HepG2 (cell line): Measurements from ENCODE around the gene ATAD2B. TPM values are rescaled to one million over a fixed set of nuclear protein-coding genes. Genes with fewer than 3 reads are reported as not detected.

Experiments used
- CBFB ChIP-seq: sonication (generic); formaldehyde crosslinking; IDR thresholded peaks from 2 replicates; pipeline ENCODE4 v1.4.0; 2020; ENCODE audit warnings: missing genetic modification reagents
- ISL2 ChIP-seq: sonication (generic); formaldehyde crosslinking; IDR thresholded peaks from 2 replicates; pipeline ENCODE4 v1.5.0; 2020; ENCODE audit warnings: missing genetic modification reagents
- JDP2 ChIP-seq: sonication (generic); formaldehyde crosslinking; IDR thresholded peaks from 2 replicates; pipeline ENCODE4 v1.8.1; 2022; ENCODE audit warnings: missing genetic modification reagents, borderline replicate concordance
- KAT2B ChIP-seq: fragments of 150-350 bp; IDR thresholded peaks from 2 replicates; pipeline ENCODE4 v1.6.1; 2014; ENCODE audit warnings: low read depth, low read length, borderline replicate concordance
- NR2F2 ChIP-seq: IDR thresholded peaks from 2 replicates; pipeline ENCODE4 v1.6.1; 2012; ENCODE audit warnings: low read depth, inconsistent platforms, borderline replicate concordance
- SP4 ChIP-seq: sonication (generic); formaldehyde crosslinking; IDR thresholded peaks from 2 replicates; pipeline ENCODE4 v1.8.1; 2023; ENCODE audit warnings: mild to moderate bottlenecking, missing genetic modification reagents
- TP53 ChIP-seq: sonication (generic); formaldehyde crosslinking; conservative IDR thresholded peaks from 2 replicates; pipeline ENCODE4 v1.4.0; 2020; ENCODE audit warnings: missing genetic modification reagents
- ZNF30 ChIP-seq: sonication (generic); formaldehyde crosslinking; IDR thresholded peaks from 2 replicates; pipeline ENCODE4 v1.5.0; 2020; ENCODE audit warnings: mild to moderate bottlenecking, missing genetic modification reagents
- ZNF335 ChIP-seq: sonication (generic); formaldehyde crosslinking; IDR thresholded peaks from 2 replicates; pipeline ENCODE4 v1.4.0; 2020; ENCODE audit warnings: missing genetic modification reagents
- ZNF432 ChIP-seq: sonication (generic); formaldehyde crosslinking; IDR thresholded peaks from 2 replicates; pipeline ENCODE4 v1.5.0; 2020; ENCODE audit warnings: missing genetic modification reagents, mild to moderate bottlenecking, borderline replicate concordance
- ZNF616 ChIP-seq: sonication (generic); formaldehyde crosslinking; IDR thresholded peaks from 2 replicates; pipeline ENCODE4 v1.5.0; 2020; ENCODE audit warnings: low read depth, mild to moderate bottlenecking, missing genetic modification reagents
- ZNF713 ChIP-seq: sonication (generic); formaldehyde crosslinking; IDR thresholded peaks from 2 replicates; pipeline ENCODE4 v1.4.0; 2020; ENCODE audit warnings: mild to moderate bottlenecking, missing genetic modification reagents
- ZNF772 ChIP-seq: sonication (generic); formaldehyde crosslinking; IDR thresholded peaks from 2 replicates; pipeline ENCODE4 v1.5.0; 2020; ENCODE audit warnings: mild to moderate bottlenecking, missing genetic modification reagents
- ZNF776 ChIP-seq: sonication (generic); formaldehyde crosslinking; IDR thresholded peaks from 2 replicates; pipeline ENCODE4 v1.4.0; 2020; ENCODE audit warnings: mild to moderate bottlenecking, missing genetic modification reagents
- ZNF780A ChIP-seq: sonication (generic); formaldehyde crosslinking; IDR thresholded peaks from 2 replicates; pipeline ENCODE4 v1.8.0; 2022; ENCODE audit warnings: mild to moderate bottlenecking, missing genetic modification reagents, moderate library complexity
- ZSCAN12 ChIP-seq: sonication (generic); formaldehyde crosslinking; IDR thresholded peaks from 2 replicates; pipeline ENCODE4 v1.9.0; 2021; ENCODE audit warnings: mild to moderate bottlenecking, missing genetic modification reagents
- ZSCAN31 ChIP-seq: sonication (generic); formaldehyde crosslinking; IDR thresholded peaks from 2 replicates; pipeline ENCODE4 v1.5.0; 2020; ENCODE audit warnings: low read depth, mild to moderate bottlenecking, missing genetic modification reagents
- polyA plus RNA-seq, 8 experiments: library from polyadenylated mRNA; depleted of rRNA in 3 of 8; stranded (reverse) in 7 of 8; unstranded in 1 of 8; fragments of >200 nt; fragmentation: Illumina TruSeq in 4 of 8; extraction: Trizol in 4 of 8; gene quantifications; 2 replicates each; pipeline versions ENCODE4 v1.2.1 to v1.2.3, GENCODE V29; 2011 to 2016; ENCODE audit warnings: low read depth in 4 of 8, missing spikeins in 1 of 8, mixed read lengths in 1 of 8; ENCODE audit not compliant: insufficient read depth in 1 of 8
- total RNA-seq, 5 experiments: library from RNA; depleted of rRNA; stranded (reverse); fragments of >200 nt; fragmentation: Illumina TruSeq; extraction: Trizol; gene quantifications; 2 replicates each; pipeline ENCODE4 v1.2.3, GENCODE V29; 2016; ENCODE audit warnings: low read depth in 1 of 5
- TF ChIP-seq, protein P1 (sequence below): sonication (generic); formaldehyde crosslinking; IDR thresholded peaks from 2 replicates; pipeline ENCODE4 v1.5.0; 2020; ENCODE audit warnings: missing genetic modification reagents
- TF ChIP-seq, protein P2 (sequence below), 2 experiments: sonication (generic) in 1 of 2; formaldehyde crosslinking in 1 of 2; IDR thresholded peaks; 2 replicates each; pipeline versions ENCODE4 v1.4.0 to v1.6.1; 2018 to 2020; ENCODE audit warnings: missing genetic modification reagents in 2 of 2, borderline replicate concordance in 1 of 2, low read depth in 1 of 2, mild to moderate bottlenecking in 1 of 2, missing biosample characterization in 1 of 2
- TF ChIP-seq, protein P3 (sequence below): sonication (generic); formaldehyde crosslinking; IDR thresholded peaks from 2 replicates; pipeline ENCODE4 v1.8.0; 2022; ENCODE audit warnings: mild to moderate bottlenecking, missing genetic modification reagents, moderate library complexity
- TF ChIP-seq, protein P4 (sequence below): IDR thresholded peaks from 2 replicates; pipeline ENCODE4 v1.6.1; 2016; ENCODE audit warnings: low read depth
- TF ChIP-seq, protein P5 (sequence below): IDR thresholded peaks from 2 replicates; pipeline ENCODE4 v1.6.1; 2016; ENCODE audit warnings: missing compliant biosample characterization, missing genetic modification reagents, borderline replicate concordance
- TF ChIP-seq, protein P6 (sequence below): IDR thresholded peaks from 2 replicates; pipeline ENCODE4 v1.6.1; 2012; ENCODE audit warnings: inconsistent platforms

The ATAD2B gene
- total and polyA plus RNA-seq, 2 of the 13 experiments (the other 11 are each of a cell fraction or from before 2014, with no cell fraction given): 5.3 to 22.2 TPM

DNA sequence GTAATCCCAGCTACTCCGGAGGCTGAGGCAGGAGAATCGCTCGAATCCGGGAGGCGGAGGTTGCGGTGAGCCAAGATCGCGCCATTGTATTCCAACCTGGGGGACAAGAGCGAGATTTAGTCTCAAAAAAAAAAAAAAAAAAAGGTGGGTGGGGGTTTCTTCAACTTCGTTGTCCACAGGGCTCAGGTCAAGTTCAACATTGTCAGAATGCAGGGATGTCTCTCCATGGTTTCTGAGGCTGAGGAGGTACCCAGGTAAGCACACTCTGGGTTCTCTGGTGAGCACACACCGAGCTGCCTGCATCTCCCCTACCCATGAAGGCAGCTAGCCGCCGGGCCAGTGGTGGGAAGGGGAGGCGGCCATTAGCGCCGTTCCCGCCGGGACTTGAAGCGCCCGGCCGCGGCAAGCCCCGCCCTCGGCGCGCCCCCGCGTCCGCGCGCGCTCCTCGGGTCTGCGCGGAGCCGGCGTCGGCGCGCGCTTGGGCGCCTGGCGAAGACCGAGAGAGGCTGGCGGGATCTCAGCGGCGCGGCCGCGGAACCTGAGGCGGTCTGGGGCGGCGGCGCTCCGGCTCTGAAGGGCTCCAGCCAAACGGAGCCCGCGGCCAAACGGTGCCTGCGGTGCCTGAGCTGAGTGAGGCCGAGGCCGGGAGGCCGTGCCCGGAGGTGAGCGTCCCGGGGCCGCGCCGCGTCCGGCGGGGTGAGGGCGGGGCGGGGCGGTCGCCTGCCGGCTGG is 13.2 kb upstream of the ATAD2B start, which contains the start of gene UBXN2A (continued):
- TF ChIP-seq ZSCAN31 (CRISPR knock-in tag): peak; percentile 66; the same call in 1 of the 2 replicates
- TF ChIP-seq, protein P1, sequence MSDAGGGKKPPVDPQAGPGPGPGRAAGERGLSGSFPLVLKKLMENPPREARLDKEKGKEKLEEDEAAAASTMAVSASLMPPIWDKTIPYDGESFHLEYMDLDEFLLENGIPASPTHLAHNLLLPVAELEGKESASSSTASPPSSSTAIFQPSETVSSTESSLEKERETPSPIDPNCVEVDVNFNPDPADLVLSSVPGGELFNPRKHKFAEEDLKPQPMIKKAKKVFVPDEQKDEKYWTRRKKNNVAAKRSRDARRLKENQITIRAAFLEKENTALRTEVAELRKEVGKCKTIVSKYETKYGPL: no peak; the same call in 1 of the 2 replicates
- 0 out of 2 replicates have a peak, but pooled peaks have one; percentile 15 for TF ChIP-seq NR2F2
- TF ChIP-seq ZNF616: peak; percentile 77; the same call in 1 of the 2 replicates
- TF ChIP-seq, protein P2, sequence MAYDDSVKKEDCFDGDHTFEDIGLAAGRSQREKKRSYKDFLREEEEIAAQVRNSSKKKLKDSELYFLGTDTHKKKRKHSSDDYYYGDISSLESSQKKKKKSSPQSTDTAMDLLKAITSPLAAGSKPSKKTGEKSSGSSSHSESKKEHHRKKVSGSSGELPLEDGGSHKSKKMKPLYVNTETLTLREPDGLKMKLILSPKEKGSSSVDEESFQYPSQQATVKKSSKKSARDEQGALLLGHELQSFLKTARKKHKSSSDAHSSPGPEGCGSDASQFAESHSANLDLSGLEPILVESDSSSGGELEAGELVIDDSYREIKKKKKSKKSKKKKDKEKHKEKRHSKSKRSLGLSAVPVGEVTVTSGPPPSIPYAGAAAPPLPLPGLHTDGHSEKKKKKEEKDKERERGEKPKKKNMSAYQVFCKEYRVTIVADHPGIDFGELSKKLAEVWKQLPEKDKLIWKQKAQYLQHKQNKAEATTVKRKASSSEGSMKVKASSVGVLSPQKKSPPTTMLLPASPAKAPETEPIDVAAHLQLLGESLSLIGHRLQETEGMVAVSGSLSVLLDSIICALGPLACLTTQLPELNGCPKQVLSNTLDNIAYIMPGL (CRISPR knock-in tag; IDR thresholded peaks at IDR 0.05; ENCODE audit: borderline replicate concordance in 1 of 2, low read depth in 1 of 2): peak in 1 of 2 experiments; percentile 37; a peak in 2 of 4 replicates
- no peak for TF ChIP-seq ZNF713 (CRISPR knock-in tag)
- no peak for TF ChIP-seq KAT2B
- no peak for TF ChIP-seq ZSCAN12 (CRISPR knock-in tag)
- no peak for TF ChIP-seq ZNF335 (CRISPR knock-in tag)
- TF ChIP-seq CBFB (CRISPR knock-in tag): no peak
- TF ChIP-seq ZNF772: no peak; the same call in 1 of the 2 replicates
- TF ChIP-seq TP53 (CRISPR knock-in tag): no peak
- peak; percentile 93; the same call in 1 of the 2 replicates for TF ChIP-seq ZNF776
- no peak; the same call in 1 of the 2 replicates for TF ChIP-seq JDP2 (CRISPR knock-in tag)
- TF ChIP-seq ZNF780A (CRISPR knock-in tag): no peak
- TF ChIP-seq, protein P3, sequence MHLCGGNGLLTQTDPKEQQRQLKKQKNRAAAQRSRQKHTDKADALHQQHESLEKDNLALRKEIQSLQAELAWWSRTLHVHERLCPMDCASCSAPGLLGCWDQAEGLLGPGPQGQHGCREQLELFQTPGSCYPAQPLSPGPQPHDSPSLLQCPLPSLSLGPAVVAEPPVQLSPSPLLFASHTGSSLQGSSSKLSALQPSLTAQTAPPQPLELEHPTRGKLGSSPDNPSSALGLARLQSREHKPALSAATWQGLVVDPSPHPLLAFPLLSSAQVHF (CRISPR knock-in tag): no peak
- TF ChIP-seq, protein P4, sequence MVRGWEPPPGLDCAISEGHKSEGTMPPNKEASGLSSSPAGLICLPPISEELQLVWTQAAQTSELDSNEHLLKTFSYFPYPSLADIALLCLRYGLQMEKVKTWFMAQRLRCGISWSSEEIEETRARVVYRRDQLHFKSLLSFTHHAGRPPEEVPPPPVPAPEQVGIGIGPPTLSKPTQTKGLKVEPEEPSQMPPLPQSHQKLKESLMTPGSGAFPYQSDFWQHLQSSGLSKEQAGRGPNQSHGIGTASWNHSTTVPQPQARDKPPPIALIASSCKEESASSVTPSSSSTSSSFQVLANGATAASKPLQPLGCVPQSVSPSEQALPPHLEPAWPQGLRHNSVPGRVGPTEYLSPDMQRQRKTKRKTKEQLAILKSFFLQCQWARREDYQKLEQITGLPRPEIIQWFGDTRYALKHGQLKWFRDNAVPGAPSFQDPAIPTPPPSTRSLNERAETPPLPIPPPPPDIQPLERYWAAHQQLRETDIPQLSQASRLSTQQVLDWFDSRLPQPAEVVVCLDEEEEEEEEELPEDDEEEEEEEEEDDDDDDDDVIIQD (CRISPR knock-in tag): no peak
- no peak for TF ChIP-seq ZNF30 (CRISPR knock-in tag)
- TF ChIP-seq ZNF432 (CRISPR knock-in tag): no peak
- TF ChIP-seq, protein P5, sequence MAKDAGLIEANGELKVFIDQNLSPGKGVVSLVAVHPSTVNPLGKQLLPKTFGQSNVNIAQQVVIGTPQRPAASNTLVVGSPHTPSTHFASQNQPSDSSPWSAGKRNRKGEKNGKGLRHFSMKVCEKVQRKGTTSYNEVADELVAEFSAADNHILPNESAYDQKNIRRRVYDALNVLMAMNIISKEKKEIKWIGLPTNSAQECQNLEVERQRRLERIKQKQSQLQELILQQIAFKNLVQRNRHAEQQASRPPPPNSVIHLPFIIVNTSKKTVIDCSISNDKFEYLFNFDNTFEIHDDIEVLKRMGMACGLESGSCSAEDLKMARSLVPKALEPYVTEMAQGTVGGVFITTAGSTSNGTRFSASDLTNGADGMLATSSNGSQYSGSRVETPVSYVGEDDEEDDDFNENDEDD: peak; percentile 74
- TF ChIP-seq ISL2 (CRISPR knock-in tag): no peak
- TF ChIP-seq, protein P6, sequence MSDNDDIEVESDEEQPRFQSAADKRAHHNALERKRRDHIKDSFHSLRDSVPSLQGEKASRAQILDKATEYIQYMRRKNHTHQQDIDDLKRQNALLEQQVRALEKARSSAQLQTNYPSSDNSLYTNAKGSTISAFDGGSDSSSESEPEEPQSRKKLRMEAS: peak; percentile 56
- peak; percentile 54; the same call in 1 of the 2 replicates for TF ChIP-seq SP4 (CRISPR knock-in tag)
